K562 (cell line): ENCODE data around the gene MXD3. TPM values are rescaled to one million over a fixed set of nuclear protein-coding genes. Genes with fewer than 3 reads are reported as not detected.

Experiments
- ATAC-seq: fragments of 200-7000 bp; cut with Tn5 transposase; 3 replicates; pipeline ENCODE4 v1.9.1; 2020; ENCODE audit warnings: moderate library complexity
- BruUV-seq: library from RNA; stranded (reverse); fragments of 400-500 nt; replicated peaks from 2 replicates; lab custom pipeline; 2021; lab: Mats Ljungman, UMichigan
- CTCF ChIA-PET: fragments of 300-600 bp; formaldehyde crosslinking; extraction: SDS; loops from one replicate; lab custom pipeline; 2021; ENCODE audit warnings: low intra/inter-chr PET ratio; lab: Yijun Ruan, JAX
- POLR2A ChIA-PET: fragments of 300-600, 350-650 bp; sonication (Branson Sonifier 250); formaldehyde crosslinking; extraction: SDS; loops from one replicate; lab custom pipeline; 2021; ENCODE audit warnings: antibody characterized with exemption, inconsistent platforms; lab: Yijun Ruan, JAX
- DNase-seq, 4 experiments: peaks; one replicate each; pipeline versions ENCODE4 v3.0.0 to v3.0.0-alpha.2; 2011 to 2018; ENCODE audit warnings: low spot score in 3 of 4, mixed read lengths in 3 of 4; ENCODE audit errors: extremely low read depth in 1 of 4
- FAIRE-seq: peaks from 2 replicates; lab custom pipeline; 2011; peaks lifted over from hg19 to GRCh38; lab: Jason Lieb, UNC
- H2AFZ ChIP-seq: 2 replicates; pipeline ENCODE4 v1.6.0; 2011; ENCODE audit warnings: low read depth, low read length, control low read depth, inconsistent platforms
- H3K27ac ChIP-seq: fragments of 200-600 bp; 3 replicates; pipeline ENCODE4 v1.8.0; 2011; ENCODE audit warnings: low read depth, mild to moderate bottlenecking, control low read depth, inconsistent platforms, low read length, moderate library complexity, mixed read lengths; ENCODE audit errors: extremely low read depth
- H3K27me3 ChIP-seq, 2 experiments: fragments of 300-600 bp in 1 of 2; 2 replicates in 1 of 2; 3 replicates in 1 of 2; pipeline versions ENCODE4 v1.6.0 to v1.8.0; 2011; ENCODE audit warnings: inconsistent platforms in 2 of 2, low read length in 2 of 2, mild to moderate bottlenecking in 1 of 2, mixed read lengths in 1 of 2, moderate library complexity in 1 of 2; ENCODE audit not compliant: control insufficient read depth in 2 of 2, insufficient read depth in 2 of 2
- H3K36me3 ChIP-seq: fragments of 300-600 bp; 3 replicates; pipeline ENCODE4 v1.8.0; 2011; ENCODE audit warnings: mild to moderate bottlenecking, low read length, inconsistent platforms; ENCODE audit not compliant: control insufficient read depth, insufficient read depth
- H3K4me1 ChIP-seq, 2 experiments: fragments of 200-600 bp in 1 of 2; replicated peaks in 1 of 2; 2 replicates in 1 of 2; 3 replicates in 1 of 2; pipeline versions ENCODE4 v1.5.1 to v1.8.0; 2011; ENCODE audit warnings: inconsistent platforms in 2 of 2, low read length in 2 of 2, mild to moderate bottlenecking in 1 of 2, mixed read lengths in 1 of 2, moderate library complexity in 1 of 2; ENCODE audit not compliant: control insufficient read depth in 2 of 2, insufficient read depth in 2 of 2
- H3K4me2 ChIP-seq: 2 replicates; pipeline ENCODE4 v1.6.1; 2011; ENCODE audit warnings: low read length, control low read depth, inconsistent platforms, mixed read lengths; ENCODE audit not compliant: insufficient read depth
- H3K4me3 ChIP-seq: fragments of 200-600 bp; sonication (generic), shearing (Covaris generic); 2 replicates; pipeline ENCODE4 v1.5.1; 2016; ENCODE audit warnings: control low read depth, inconsistent platforms
- H3K79me2 ChIP-seq: fragments of 200-600 bp; 3 replicates; pipeline ENCODE4 v1.8.0; 2011; ENCODE audit warnings: low read length, inconsistent platforms; ENCODE audit not compliant: control insufficient read depth, insufficient read depth
- H3K9ac ChIP-seq, 2 experiments: 2 replicates each; pipeline versions ENCODE4 v1.6.0 to v1.6.1; 2011; ENCODE audit warnings: low read depth in 2 of 2, low read length in 2 of 2, control low read depth in 1 of 2, inconsistent platforms in 1 of 2, mild to moderate bottlenecking in 1 of 2, mixed read lengths in 1 of 2; ENCODE audit not compliant: insufficient read depth in 1 of 2
- H3K9me1 ChIP-seq: one replicate; pipeline ENCODE4 v1.6.0; 2011; ENCODE audit warnings: inconsistent platforms, mild to moderate bottlenecking, low read length, moderate library complexity; ENCODE audit not compliant: control insufficient read depth, insufficient read depth
- H3K9me3 ChIP-seq: replicated peaks from 2 replicates; pipeline ENCODE4 v1.5.1; 2011; ENCODE audit warnings: low read depth, low read length, inconsistent platforms; ENCODE audit not compliant: control insufficient read depth, insufficient read depth
- H4K20me1 ChIP-seq: replicated peaks from 2 replicates; pipeline ENCODE4 v1.6.1; 2011; ENCODE audit warnings: low read length, inconsistent platforms, mixed read lengths; ENCODE audit not compliant: control insufficient read depth, insufficient read depth
- CTCF ChIP-seq, 3 experiments: IDR thresholded peaks in 2 of 3; conservative IDR thresholded peaks in 1 of 3; 2 replicates each; pipeline ENCODE4 v1.5.1; 2011 to 2012; ENCODE audit warnings: low read length in 3 of 3, mild to moderate bottlenecking in 3 of 3, control low read depth in 2 of 3, improper control_type of control experiment in 1 of 3, inconsistent platforms in 1 of 3, low read depth in 1 of 3, mixed read lengths in 1 of 3, moderate library complexity in 1 of 3; ENCODE audit not compliant: insufficient read depth in 2 of 3
- KAT2B ChIP-seq: IDR thresholded peaks from one replicate; pipeline ENCODE4 v1.6.1; 2012; ENCODE audit warnings: low read depth, mild to moderate bottlenecking, control low read depth, inconsistent platforms, low read length, moderate library complexity
- POLR2G ChIP-seq: fragments of 200-400 bp; formaldehyde crosslinking; IDR thresholded peaks from 2 replicates; pipeline ENCODE4 v1.6.1; 2017; ENCODE audit warnings: low read depth, mild to moderate bottlenecking, antibody characterized with exemption, low read length, moderate library complexity
- RBFOX2 ChIP-seq: fragments of 200-400 bp; formaldehyde crosslinking; IDR thresholded peaks from 2 replicates; pipeline ENCODE4 v1.6.1; 2017; ENCODE audit warnings: low read depth, mild to moderate bottlenecking, low read length, moderate library complexity
- RBM15 ChIP-seq: fragments of 200-400 bp; formaldehyde crosslinking; IDR thresholded peaks from 2 replicates; pipeline ENCODE4 v1.6.1; 2018; ENCODE audit warnings: mild to moderate bottlenecking, low read length, moderate library complexity; ENCODE audit not compliant: insufficient read depth
- ZNF274 ChIP-seq: IDR thresholded peaks from 2 replicates; pipeline ENCODE4 v1.6.1; 2011; ENCODE audit warnings: low read depth, mild to moderate bottlenecking, low read length, moderate library complexity, borderline replicate concordance
- WGBS: fragments of 100-300 bp; shearing (Covaris generic); methylation state at CpG from one replicate; pipeline ENCODE4 v1.1.6; 2016; ENCODE audit warnings: low coverage, mixed read lengths; ENCODE audit not compliant: insufficient coverage; ENCODE audit errors: missing lambda C conversion rate; 5-methylcytosine and 5-hydroxymethylcytosine counted together
- in situ Hi-C: fragments of 300-500 bp; cut with MboI; formaldehyde crosslinking; loops from 4 replicates; pipeline ENCODE4 v1.15.0; 2018; ENCODE audit warnings: inconsistent platforms, mixed read lengths
- intact Hi-C: fragments of 100-400 bp; cut with micrococcal nuclease; formaldehyde crosslinking; loops from 2 replicates; pipeline ENCODE4 v1.14.2; 2022
- polyA plus RNA-seq, 8 experiments: library from polyadenylated mRNA; depleted of rRNA in 4 of 8; stranded (reverse) in 5 of 8; unstranded in 3 of 8; fragments of >200 nt; fragmentation: Nextera tagmentation in 2 of 8; fragmentation: Illumina TruSeq in 1 of 8; extraction: Ambion mirVana in 2 of 8; extraction: Trizol in 1 of 8; gene quantifications; 2 replicates each; pipeline versions ENCODE4 v1.2.1 to v1.2.3, GENCODE V29; 2011 to 2014; ENCODE audit warnings: inconsistent platforms in 1 of 8, missing spikeins in 1 of 8
- total RNA-seq, 7 experiments: library from RNA; depleted of rRNA in 6 of 7; stranded (reverse); fragments of >200 nt in 6 of 7; fragmentation: Illumina TruSeq in 2 of 7; extraction: Trizol in 2 of 7; gene quantifications; 2 replicates each; pipeline versions ENCODE4 v1.2.1 to v1.2.3, GENCODE V29; 2011 to 2021; ENCODE audit warnings: low replicate concordance in 1 of 7

MXD3 gene
- total and polyA plus RNA-seq, 9 of the 15 experiments (the other 6 are each of a cell fraction or from before 2014, with no cell fraction given) = 0.28 to 24.8 (median 4.5) TPM

DNA sequence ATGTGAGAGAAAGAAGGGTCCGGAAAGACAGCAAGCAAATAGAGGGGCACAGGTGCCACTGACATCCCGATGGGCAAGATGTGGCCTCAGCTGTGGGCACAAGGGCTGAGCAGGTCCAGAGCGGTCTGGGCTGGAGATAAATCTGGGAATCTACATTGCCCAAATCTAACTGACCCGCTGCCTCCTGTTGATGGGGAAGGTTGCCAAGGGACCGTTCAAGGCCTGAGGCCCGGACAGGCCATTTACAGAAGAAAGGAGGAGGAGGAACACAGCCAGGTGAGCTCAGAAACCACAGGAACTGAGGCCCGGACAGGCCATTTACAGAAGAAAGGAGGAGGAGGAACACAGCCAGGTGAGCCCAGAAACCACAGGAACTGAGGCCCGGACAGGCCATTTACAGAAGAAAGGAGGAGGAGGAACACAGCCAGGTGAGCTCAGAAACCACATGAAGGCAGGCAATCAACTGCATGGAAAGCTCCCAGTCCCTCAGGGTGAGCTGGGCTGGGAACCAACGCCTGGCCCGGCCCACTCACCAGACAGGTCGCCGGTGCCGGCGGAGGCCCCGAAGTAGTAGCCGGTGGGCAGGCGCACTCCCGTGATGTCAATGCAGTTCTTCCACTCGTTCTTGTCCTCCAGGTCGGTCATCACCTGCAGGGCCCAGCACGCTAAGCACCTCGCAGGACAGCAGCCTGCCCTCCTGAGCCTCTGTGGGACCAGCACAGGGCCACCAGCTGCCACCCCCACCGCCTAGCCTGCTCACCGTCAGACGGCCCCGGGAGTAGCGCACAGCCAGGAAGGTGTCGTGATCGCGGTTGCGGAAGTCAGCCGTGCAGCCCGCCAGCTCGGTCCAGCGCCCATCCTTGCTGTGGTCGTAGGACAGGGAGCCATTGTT, 25.2 kb upstream of the MXD3 start:
- ChIA-PET POLR2A (interaction anchor here (1.0 to 1.2 kb wide), 2 partner anchors 15 to 39 kb away, joined by 4 read pairs; partner anchors contain the start of gene LMAN2), CTCF (no interaction called here)
- WGBS = 94% methylated on average over 33 of the region's 36 CpGs
- in situ Hi-C loops (no loop called here), intact Hi-C loops (no loop called here)
- BruUV-seq = no TSS peak
- Histone ChIP-seq H3K27ac (no peak overlapping the region), H4K20me1 (0 out of 2 replicates have a peak, but pooled peaks cover 8% of the 10 kb centered on the region), H3K36me3 (peaks cover 93% of the 10 kb centered on the region), H3K27me3 (no peaks in the 10 kb centered on the region), H3K4me2 (no peak overlapping the region), H3K9me3 (no peaks in the 10 kb centered on the region), H3K4me3 (no peak overlapping the region), H2AFZ (no peak overlapping the region), H3K9ac (peak overlapping the region in 1 of 2 experiments; percentile 52; a peak in 1 of 4 replicates), H3K4me1 (no peaks in the 10 kb centered on the region; a peak in 1 of 5 replicates), H3K9me1 (no peaks in the 10 kb centered on the region), H3K79me2 (peaks cover 18% of the 10 kb centered on the region)
- FAIRE-seq (no peak), DNase-seq (no peak), ATAC-seq (no peak)
- TF ChIP-seq RBFOX2 (peak; percentile 40; the same call in 1 of the 2 replicates), RBM15 (no peak), POLR2G (peak; percentile 55)

- intact Hi-C loops = no loop called here
- no peak overlapping the region for H3K4me3 ChIP-seq
- FAIRE-seq (no peak), DNase-seq (no peak), ATAC-seq (peak; percentile 58)
- no peak overlapping the region for H3K27ac ChIP-seq
- CTCF ChIA-PET = no interaction called here
- peaks cover 91% of the 10 kb centered on the region for H3K36me3 ChIP-seq
- no peak overlapping the region for H3K9ac ChIP-seq
- H2AFZ ChIP-seq = no peak overlapping the region
- BruUV-seq = no TSS peak
- no peaks in the 10 kb centered on the region for H3K27me3 ChIP-seq
- H3K79me2 ChIP-seq = peaks cover 11% of the 10 kb centered on the region
- 0 out of 2 replicates have a peak, but pooled peaks cover 8% of the 10 kb centered on the region for H4K20me1 ChIP-seq
- no peaks in the 10 kb centered on the region for H3K9me3 ChIP-seq
- POLR2A ChIA-PET = interaction anchor here (1.1 to 1.2 kb wide), 2 partner anchors 8 to 39 kb away, joined by 3 to 4 read pairs; no protein-coding TSS in a partner anchor
- no peak overlapping the region for H3K4me2 ChIP-seq
- in situ Hi-C loops = no loop called here
- H3K4me1 ChIP-seq = peaks cover 0 to under 1% of the 10 kb centered on the region in 2 experiments; a peak in 1 of 5 replicates
- H3K9me1 ChIP-seq = no peaks in the 10 kb centered on the region
- 78% methylated on average over 10 of the region's 12 CpGs for WGBS
- peak; percentile 33 to 64 (median 47); a peak in 5 of 6 replicates for TF ChIP-seq CTCF (IDR thresholded peaks at IDR 0.05 in 2 of 3, conservative IDR thresholded peaks at IDR 0.05 in 1 of 3; ENCODE audit: insufficient read depth in 2 of 3, low read depth in 1 of 3, low read length in 3 of 3)
- no peak for TF ChIP-seq ZNF274
- TF ChIP-seq KAT2B = no peak
These were observed 24.4 kb upstream of the MXD3 start for GRCh38 chr5:177336112-177336511.
